ENCODE results near the gene MAGI2.
A peak's percentile ranks its signal among the peaks of the same experiment; 100 is the strongest.

MAGI2 gene

DNA sequence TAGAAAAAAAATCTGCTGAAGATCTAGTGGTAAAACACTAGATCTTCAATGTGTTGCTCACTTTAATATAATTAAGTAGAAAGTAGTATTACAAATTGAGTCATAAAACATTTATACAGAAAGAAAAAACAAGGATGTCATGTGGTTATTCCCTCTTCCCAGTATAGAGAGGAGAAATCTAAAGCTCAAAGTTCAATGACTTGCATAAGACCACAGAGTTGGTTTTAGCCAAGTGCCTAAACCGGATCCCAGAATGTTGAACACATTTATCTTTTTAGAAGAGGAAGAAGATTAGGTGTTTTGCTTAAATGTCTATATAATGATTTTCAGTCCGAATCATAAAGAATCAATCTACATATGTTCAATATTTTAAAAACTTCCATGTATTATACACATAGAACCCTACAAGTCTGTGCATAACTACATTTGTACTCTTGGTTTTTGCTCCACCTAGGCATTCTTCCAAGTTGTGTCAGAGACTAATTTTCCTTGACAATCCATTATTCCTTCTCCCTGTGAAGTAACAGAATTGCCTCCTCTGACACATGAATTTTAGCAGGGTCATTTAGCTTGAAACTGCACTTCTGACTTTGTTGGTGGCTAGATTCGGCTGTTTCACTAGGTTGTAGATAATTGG, 389.2 kb downstream of the MAGI2 start:
- no peak for DNase-seq (ENCODE audit: low read depth)
- TF ChIP-seq, protein P1, sequence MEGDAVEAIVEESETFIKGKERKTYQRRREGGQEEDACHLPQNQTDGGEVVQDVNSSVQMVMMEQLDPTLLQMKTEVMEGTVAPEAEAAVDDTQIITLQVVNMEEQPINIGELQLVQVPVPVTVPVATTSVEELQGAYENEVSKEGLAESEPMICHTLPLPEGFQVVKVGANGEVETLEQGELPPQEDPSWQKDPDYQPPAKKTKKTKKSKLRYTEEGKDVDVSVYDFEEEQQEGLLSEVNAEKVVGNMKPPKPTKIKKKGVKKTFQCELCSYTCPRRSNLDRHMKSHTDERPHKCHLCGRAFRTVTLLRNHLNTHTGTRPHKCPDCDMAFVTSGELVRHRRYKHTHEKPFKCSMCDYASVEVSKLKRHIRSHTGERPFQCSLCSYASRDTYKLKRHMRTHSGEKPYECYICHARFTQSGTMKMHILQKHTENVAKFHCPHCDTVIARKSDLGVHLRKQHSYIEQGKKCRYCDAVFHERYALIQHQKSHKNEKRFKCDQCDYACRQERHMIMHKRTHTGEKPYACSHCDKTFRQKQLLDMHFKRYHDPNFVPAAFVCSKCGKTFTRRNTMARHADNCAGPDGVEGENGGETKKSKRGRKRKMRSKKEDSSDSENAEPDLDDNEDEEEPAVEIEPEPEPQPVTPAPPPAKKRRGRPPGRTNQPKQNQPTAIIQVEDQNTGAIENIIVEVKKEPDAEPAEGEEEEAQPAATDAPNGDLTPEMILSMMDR (conservative IDR thresholded peaks at IDR 0.05; ENCODE audit: low read length): no peak

DNA sequence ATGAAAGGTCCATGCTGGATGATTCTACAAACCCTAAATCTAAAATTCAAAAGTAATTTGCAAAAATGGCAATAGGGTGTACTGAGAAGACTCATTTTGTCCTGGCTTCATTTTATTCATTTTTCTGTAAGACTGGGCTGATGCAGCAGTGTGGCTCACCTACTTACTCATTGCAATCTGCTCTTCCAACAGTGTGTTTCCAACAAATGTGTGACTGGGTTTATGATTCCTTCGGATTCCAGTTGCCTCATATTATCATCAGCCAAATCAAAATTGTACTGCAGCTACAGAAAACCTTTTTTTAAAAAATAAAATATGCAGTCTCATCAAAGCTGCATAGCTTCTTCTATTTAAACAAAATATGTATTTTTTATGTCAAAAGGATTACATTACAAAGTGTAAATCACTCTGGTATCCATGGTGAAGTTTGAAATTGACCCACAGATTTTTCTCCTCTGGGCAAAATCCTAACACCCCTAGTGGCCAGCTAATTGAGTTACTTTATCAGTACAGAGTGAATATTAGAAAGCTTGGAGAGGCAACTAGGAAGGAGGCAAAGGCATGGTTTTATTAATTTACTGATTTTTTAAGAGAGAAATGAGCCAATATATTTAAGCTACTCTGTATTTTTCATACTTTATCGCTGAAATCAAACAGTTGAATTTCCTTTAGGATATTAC, 390.3 kb downstream of the MAGI2 start:
- TF ChIP-seq, protein P1 (conservative IDR thresholded peaks at IDR 0.05; ENCODE audit: low read length): no peak
- H3K4me3 ChIP-seq (ENCODE audit: low read length): no peak overlapping the region
- DNase-seq (ENCODE audit: low read depth): peak; percentile 8

More for the DNA sequence above, 389.2 kb downstream of the MAGI2 start:
- H3K4me3 ChIP-seq (ENCODE audit: low read length): no peak overlapping the region

DNA sequence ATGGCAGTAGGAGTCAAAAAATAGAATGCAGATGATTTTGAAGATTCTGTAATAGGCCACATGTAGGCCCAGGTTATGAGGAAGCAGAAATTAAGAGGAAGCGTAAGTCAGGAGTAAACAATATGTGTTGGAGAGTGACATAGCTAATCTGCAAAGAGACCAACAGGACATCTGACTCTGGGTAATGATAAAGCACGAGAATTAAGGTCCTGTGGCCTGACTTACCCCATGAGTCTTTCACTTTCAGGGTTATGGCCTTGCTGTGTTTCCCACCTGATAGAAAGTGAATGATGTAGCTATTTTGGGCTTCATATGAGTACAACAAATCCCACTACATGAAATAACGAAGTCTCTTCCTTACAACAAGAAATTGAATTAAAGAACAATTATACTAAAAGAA, 393.0 kb downstream of the MAGI2 start:
- TF ChIP-seq, protein P1 (conservative IDR thresholded peaks at IDR 0.05; ENCODE audit: low read length): no peak
- no peak for DNase-seq (ENCODE audit: low read depth)
- no peak overlapping the region for H3K4me3 ChIP-seq (ENCODE audit: low read length)

DNA sequence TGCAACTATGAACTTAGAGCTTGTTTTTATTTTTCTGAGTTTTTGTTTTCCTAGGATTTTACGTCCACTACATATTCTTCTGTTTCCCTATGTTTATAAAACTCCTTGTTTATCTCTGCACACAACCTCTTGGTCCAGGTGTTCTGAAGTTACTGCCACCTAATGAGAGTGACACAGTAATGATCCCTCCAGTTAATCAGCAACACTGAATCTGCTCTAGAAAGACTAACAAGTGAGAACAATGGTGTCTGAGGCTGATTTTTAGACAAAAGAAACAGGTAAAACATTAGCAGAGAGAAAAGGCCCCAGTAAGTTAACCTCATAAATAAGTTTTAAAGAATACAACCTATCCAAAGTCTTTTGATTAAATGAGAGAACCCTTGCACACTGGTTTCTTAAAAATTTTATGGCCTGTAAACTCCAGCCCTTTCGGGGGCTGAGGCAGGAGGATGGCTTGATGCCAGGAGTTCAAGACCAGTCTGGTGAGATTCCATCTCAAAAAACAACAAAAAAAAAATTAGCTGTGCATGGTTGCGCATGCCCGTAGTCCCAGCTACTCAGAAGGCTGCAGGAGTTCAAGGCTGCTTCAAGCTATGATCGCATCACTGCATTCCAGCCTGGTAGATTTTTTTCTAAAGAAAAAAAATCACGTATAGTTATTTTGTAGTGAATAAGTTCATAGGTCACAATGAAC, 397.6 kb downstream of the MAGI2 start:
- no peak overlapping the region for H3K4me3 ChIP-seq (ENCODE audit: low read length)
- TF ChIP-seq, protein P1 (conservative IDR thresholded peaks at IDR 0.05; ENCODE audit: low read length): no peak
- DNase-seq (ENCODE audit: low read depth): no peak

DNA sequence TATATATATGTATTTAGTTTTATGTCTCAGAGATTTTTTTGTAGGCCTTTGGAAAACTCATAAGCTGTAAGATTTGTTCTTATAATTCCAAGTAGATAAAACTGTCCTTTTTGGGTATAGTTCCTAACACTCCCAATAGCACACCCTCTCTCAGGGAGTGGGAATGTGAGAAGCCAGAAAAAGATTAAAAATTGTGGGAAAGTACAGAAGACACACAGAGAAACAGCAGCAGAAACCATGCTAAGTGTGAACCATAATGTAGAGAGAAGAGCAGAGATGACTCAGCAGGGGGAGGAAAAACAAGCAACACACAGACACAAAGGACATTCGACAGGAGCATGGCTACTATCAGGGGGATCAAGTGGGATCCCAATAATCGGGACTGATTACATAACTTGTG, 401.6 kb downstream of the MAGI2 start:
- H3K4me3 ChIP-seq (ENCODE audit: low read length): no peak overlapping the region
- DNase-seq (ENCODE audit: low read depth): no peak
- TF ChIP-seq, protein P1 (conservative IDR thresholded peaks at IDR 0.05; ENCODE audit: low read length): no peak

DNA sequence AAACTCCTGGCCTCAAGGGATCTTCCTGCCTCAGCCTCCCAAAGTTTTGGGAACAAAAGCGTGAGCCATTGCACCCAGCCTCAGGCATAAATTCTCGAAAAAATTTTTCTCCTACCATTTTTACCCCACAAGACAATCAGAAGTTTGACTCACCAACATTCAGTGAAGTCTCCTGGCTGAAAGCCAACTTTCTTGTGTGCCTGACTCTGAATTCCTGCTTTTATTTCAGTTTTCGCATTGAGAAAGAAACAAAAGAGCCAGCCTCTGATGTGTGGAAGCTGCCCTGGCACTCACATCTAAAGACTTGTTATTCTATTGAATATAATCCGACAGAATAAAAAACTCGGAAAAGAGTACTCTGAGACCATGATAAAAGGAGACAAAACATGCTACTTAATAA, 402.9 kb downstream of the MAGI2 start:
- TF ChIP-seq, protein P1 (conservative IDR thresholded peaks at IDR 0.05; ENCODE audit: low read length): no peak
- no peak overlapping the region for H3K4me3 ChIP-seq (ENCODE audit: low read length)
- peak; percentile 38 for DNase-seq (ENCODE audit: low read depth)
